ENCODE data around the gene C1QTNF7. TPM values are rescaled to one million over a fixed set of nuclear protein-coding genes. Genes with fewer than 3 reads are reported as not detected.

The C1QTNF7 gene
- total RNA-seq, 1 donor = 0.18 TPM

DNA sequence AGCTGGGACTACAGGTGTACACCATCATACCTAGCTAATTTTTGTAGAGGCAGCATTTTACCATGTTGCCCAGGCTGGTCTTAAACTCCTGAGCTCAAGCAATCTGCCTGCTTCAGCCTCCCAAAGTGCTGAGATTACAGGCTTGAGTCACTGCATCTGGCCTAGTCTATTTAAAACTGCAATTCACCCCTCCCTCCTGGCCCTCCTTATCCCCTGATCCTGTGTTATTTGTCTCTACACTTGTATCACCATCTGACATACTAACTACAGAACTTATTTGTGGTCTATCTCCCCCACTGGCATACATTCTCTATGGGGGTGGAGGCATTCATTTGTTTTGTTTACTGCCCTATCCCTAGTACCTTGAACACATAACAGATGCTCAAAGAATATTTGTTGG is 65.6 kb downstream of the C1QTNF7 start:
- peak; percentile 37 for DNase-seq (ENCODE audit: low read depth)
- no peak overlapping the region for H3K4me3 ChIP-seq (ENCODE audit: low read depth, low read length)
- TF ChIP-seq, protein P1, sequence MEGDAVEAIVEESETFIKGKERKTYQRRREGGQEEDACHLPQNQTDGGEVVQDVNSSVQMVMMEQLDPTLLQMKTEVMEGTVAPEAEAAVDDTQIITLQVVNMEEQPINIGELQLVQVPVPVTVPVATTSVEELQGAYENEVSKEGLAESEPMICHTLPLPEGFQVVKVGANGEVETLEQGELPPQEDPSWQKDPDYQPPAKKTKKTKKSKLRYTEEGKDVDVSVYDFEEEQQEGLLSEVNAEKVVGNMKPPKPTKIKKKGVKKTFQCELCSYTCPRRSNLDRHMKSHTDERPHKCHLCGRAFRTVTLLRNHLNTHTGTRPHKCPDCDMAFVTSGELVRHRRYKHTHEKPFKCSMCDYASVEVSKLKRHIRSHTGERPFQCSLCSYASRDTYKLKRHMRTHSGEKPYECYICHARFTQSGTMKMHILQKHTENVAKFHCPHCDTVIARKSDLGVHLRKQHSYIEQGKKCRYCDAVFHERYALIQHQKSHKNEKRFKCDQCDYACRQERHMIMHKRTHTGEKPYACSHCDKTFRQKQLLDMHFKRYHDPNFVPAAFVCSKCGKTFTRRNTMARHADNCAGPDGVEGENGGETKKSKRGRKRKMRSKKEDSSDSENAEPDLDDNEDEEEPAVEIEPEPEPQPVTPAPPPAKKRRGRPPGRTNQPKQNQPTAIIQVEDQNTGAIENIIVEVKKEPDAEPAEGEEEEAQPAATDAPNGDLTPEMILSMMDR (IDR thresholded peaks at IDR 0.05; ENCODE audit: insufficient read depth, low read length) = no peak

DNA sequence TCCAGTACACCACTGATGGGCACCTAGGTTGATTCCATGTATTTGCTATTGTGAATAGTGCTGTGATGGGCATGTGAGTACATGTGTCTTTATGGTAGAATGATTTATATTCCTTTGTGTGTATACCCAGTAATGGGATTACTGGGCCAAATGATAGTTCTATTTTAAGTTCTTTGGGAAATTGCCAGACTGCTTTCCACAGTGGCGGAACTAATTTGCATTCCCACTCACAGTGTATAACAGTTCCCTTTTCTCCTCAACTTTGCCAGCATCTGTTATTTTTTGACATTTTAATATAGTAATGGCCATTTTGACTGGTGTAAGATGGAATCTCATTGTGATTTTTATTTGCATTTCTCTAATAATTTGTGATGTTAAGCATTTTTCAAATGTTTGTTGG is 67.8 kb downstream of the C1QTNF7 start:
- no peak overlapping the region for H3K4me3 ChIP-seq (ENCODE audit: low read depth, low read length)
- DNase-seq (ENCODE audit: low read depth) = no peak
- TF ChIP-seq, protein P1 (IDR thresholded peaks at IDR 0.05; ENCODE audit: insufficient read depth, low read length) = no peak

Small RNA genes within 50 kb of the gene (small RNA-seq; reads per million reads assigned to genes)
- gene AC007016.1 = not detected

Other genes starting within 250 kb of the C1QTNF7 start
- 41.0 and 52.9 TPM in 2 replicates for gene CC2D2A, start 41.8 kb downstream of the C1QTNF7 start, total RNA-seq (ENCODE audit: low replicate concordance)
- 107 and 129 TPM in 2 replicates for gene FBXL5, start 227.3 kb downstream of the C1QTNF7 start, total RNA-seq (ENCODE audit: low replicate concordance)